Activated CD8-positive, alpha-beta memory T cell treated with anti-CD3 and anti-CD28 coated beads for 1 hour (primary cell): Measurements from ENCODE around the gene ROPN1.
"Not testable (repeated sequence)": the region's sequence is repeated elsewhere in the genome, so short reads cannot be mapped to it uniquely, and the experiment has no call there.

ENCODE experiments used
- DNase-seq, 2 donors: peaks; one replicate each; pipeline ENCODE4 v3.0.0-alpha.2; 2020; ENCODE audit warnings: low read depth in 1 of 2; ENCODE audit errors: extremely low read depth in 1 of 2

ROPN1 gene

DNA sequence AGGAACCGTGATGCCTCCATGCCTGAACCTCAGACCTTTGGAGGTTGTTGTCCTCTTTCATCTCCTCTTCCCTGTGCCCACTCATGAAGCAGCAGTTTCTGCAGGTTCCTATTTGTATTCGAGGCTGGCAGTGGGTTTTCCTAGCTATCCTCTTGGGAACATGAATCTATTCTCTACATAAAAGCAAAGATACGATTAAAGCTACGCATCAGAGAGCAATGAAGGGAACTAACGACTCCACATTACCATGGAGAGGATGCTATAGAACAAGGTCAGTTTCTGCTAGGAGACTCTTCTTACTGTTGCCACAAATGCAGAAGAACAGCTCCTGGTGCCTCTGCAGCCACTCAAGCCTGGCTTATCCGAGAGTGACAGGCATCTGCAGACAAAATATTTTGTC, 9.4 kb upstream of the ROPN1 start:
- not testable (repeated sequence) for DNase-seq

- no peak for DNase-seq
Observed at GRCh38 chr3:123997543-123997942, 5.6 kb upstream of the ROPN1 start.

- DNase-seq = no peak
Observed at GRCh38 chr3:123993818-123994217, 1.9 kb upstream of the ROPN1 start.

- no peak for DNase-seq
Observed at GRCh38 chr3:123986427-123986826, 5.5 kb downstream of the ROPN1 start.

DNA sequence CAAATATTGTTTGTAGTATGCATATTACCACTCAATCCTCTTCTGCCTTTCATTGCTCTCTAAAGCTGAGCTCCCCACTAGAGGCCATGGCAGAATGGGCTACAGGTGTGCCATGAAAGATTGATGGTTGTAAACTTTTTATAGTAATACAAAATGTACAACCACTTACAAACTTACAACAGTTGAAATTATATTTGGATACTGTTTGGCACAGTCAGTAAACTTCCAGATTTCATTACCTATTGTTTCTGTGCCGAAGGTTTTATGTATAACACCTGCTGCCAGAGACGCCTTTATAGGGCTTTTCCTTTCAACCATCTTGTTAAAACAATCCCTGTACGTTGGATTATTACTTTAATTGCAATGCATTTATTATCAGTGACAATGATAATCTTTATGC, 7.0 kb downstream of the ROPN1 start:
- no peak for DNase-seq

- DNase-seq = no peak
Observed at GRCh38 chr3:123984350-123984749, 7.6 kb downstream of the ROPN1 start.

- DNase-seq = not testable (repeated sequence)
Observed at GRCh38 chr3:123981317-123981716, 10.6 kb downstream of the ROPN1 start.

GRCh38 chr3:123980539-123980938, 11.4 kb downstream of the ROPN1 start:
- no peak for DNase-seq

DNA sequence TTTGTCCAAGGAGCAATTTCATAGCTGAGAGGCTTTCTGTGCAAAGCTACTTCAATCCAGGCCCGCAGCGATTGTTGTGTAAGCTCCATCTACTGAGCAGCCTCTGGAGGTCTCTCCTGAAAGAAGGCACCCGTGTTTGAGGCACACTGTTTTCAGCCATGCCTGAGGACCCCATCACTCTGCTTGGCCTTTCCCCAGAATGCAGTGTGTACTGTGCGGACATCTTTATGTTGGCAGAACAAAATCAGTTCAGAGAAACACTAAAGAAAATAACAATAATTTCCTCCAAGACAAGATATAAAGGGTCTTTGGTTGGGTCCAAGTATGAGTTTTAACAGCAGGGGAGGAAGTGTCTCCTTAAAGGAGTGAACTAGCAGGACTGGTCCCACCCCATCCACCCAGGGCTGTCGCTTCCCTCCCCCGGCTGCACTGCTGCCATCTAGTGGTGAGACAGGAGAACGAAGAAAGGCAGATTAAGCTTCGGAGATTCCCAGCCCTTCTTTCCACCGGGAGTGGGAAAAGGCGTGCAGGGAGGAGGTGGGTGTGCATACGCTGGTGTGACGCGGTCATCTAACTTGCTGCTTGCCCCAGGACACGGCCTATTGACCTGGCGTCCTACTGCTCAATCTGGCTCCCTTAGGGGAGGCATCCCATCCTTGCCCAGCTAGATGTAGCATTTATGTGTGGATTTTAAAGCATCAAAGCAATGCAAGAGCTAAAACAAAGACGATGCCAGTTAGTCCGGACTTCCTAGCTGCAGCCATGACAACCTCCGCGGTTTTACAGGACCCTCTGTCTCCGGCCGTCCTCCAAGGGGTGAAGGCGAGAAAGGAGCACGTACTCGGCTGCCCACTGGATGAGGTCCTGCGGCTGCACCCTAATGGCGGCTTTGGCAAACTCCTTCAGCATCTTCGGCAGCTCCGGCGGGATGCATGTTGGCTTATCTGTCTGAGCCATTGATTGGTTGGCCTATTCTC, 12.1 kb downstream of the ROPN1 start:
- DNase-seq = not testable (repeated sequence)

DNA sequence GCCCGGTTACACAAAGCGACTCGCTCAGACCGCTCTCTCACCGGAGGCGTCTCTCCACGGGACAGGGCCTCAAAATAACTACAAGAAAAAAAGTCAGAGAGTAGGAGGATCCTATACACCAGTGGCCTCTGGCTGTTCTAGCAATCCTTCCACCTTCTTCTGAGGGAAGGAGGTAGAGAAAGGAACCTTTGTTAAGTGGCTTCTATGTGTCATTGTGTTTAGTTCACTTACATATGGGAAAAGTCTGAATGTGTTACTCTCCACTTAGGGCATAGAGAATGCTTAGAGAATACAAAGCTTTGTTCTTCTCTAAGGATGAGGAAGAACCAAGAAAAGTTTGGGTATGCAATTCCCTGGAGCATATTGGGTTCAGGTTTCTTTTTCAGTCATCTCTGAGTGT, 15.0 kb downstream of the ROPN1 start:
- DNase-seq = not testable (repeated sequence)

GRCh38 chr3:123976181-123976898, 15.6 kb downstream of the ROPN1 start:
- DNase-seq = not testable (repeated sequence)

GRCh38 chr3:123975030-123975429, 16.9 kb downstream of the ROPN1 start:
- DNase-seq = not testable (repeated sequence)

DNA sequence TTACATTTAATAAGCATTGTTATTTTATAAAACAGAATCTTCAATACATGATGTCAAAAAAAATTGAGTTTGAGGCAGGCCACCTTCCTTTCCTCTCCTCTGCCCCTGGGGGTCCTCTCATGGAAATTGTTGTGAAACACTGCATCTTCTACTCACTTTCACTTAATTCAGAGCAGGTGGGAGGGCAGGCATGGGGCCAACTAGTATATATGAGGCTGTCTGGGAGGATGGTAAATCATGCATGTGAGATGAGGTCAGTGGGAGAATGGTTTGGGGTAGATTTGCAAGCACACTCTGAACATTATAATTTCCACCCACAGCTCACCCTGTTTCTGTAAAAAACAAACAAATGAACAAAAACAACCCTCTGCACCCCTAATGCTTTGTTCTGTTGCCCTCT, 20.5 kb downstream of the ROPN1 start:
- DNase-seq = no peak

DNA sequence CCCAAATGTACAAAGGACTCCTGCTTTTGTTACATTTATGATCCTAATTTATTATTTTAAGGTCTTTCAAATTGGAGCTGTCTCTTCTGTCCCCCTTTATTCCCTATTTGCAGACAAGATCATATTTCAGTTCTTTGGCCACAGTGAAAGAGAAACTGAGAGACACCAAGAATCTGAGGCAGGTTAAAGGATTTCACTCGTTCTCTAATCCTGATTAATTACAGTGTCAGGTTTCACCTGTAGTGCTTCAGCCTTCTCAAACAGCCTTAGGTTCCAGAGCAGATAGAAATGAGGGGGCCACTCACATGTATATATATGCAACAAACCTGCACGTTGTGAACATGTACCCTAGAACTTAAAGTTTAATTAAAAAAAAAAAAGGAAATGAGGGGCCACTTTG, 24.7 kb downstream of the ROPN1 start:
- DNase-seq = not testable (repeated sequence)

DNA sequence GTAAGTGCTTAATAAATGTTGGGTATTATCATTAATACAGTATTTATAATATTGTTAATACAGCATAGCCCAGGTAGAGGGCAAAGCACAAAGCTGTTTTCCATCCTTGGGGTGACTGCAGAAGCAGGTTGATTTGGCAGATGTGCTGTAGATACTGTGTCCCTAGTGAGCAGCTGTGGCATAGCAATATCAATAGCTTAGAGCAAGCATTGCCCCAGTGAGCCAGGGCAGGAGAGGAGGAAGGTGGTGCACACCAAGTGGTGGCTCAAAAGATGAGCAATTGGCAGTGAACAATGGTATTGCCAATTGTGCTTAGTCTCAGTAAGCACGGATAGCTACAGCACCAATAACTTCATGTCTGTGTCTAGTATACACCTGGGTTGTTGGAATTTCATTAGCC, 25.1 kb downstream of the ROPN1 start:
- DNase-seq = not testable (repeated sequence)

DNA sequence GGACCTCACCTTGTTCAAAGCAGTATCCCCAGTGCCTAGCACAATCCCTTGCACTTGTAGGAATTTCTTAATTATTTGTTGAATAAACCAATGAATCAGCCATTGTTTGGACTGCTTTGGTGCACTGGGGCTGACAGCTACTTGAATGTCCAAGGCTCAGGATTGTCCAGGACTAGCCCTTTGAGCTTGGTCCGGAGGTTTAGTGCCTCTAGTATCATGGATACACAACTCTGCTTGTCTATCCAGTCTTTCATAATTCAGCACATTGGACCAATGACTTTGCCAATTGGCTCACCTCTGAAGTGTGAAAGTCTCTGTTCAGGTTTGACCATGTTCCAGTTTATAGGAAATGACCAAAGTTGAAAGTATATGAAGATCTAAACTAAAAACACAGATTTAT, 27.1 kb downstream of the ROPN1 start:
- not testable (repeated sequence) for DNase-seq

DNA sequence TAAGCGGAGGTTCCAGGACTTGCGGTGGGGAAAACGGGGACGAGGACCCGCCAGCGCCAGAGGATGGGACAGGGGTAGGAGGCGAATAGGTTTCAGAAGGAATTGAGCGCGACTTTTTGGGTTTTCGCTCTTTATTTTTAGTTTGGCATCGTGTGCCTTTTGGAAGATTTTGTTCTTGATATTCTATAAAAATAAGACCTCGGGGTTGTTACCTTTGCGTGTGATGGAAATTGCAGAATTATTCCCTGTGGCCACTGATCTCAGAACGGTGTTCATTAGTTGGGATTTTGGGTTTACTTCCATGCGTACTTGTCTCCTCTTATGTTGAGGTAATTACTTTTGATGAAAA, 30.4 kb downstream of the ROPN1 start:
- no peak for DNase-seq

- peak; percentile 46 to 56 for DNase-seq
Observed at GRCh38 chr3:123960781-123961507, 31.0 kb downstream of the ROPN1 start, which contains the start of gene CCDC14. Gene CCDC14 (minus strand): TSS chr3:123961229. CDS start chr3:123961173, 56 bp downstream.

DNA sequence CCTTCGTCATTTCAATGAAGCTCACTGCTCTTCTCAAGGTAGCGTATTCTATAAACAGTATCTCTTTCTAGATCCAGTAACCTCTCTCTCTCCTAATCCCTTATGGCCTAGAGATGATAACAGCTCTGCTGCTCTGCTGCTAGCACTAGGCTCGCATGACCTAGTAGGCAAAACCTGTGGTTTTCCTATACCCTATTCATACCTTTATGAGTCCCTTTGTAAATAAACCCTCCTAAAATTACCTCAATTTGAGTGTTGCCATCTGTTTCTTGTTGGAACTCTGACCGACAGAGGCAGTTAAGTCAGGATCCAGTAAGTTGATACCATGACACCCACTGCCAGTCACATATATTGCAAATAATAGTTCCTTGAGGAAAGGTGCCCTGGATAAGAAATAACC, 38.2 kb downstream of the ROPN1 start:
- DNase-seq = no peak

GRCh38 chr3:123952844-123953520, 38.9 kb downstream of the ROPN1 start:
- DNase-seq = no peak
